H1 (cell line): ENCODE data around the gene LINGO4.

ENCODE experiments used
- CTCF ChIP-seq, 3 experiments: IDR thresholded peaks; 1 replicate in 2 of 3; 2 replicates in 1 of 3; pipeline versions ENCODE4 v1.5.1 to v1.6.1; 2011; ENCODE audit warnings: low read length in 3 of 3, mild to moderate bottlenecking in 3 of 3, inconsistent platforms in 2 of 3, low read depth in 1 of 3, moderate library complexity in 1 of 3; ENCODE audit not compliant: insufficient read depth in 1 of 3; ENCODE audit errors: control extremely low read depth in 1 of 3
- TAF1 ChIP-seq: IDR thresholded peaks from 2 replicates; pipeline ENCODE4 v1.6.1; 2011; ENCODE audit warnings: mild to moderate bottlenecking, low read depth, low read length

GRCh38 chr1:151783796-151784195, 21.4 kb downstream of the LINGO4 start:
- TF ChIP-seq TAF1 (no peak), CTCF (IDR thresholded peaks at IDR 0.05; ENCODE audit: control extremely low read depth in 1 of 3, insufficient read depth in 1 of 3, low read depth in 1 of 3, low read length in 3 of 3) (no peak)
